RWPE1 (cell line): Measurements from ENCODE around the gene LTF.

Source experiments
- CTCF ChIA-PET: fragments of 350-600 bp; sonication (Branson Sonifier 250); formaldehyde crosslinking; extraction: SDS; loops from one replicate; lab custom pipeline; 2021; lab: Yijun Ruan, JAX
- POLR2A ChIA-PET: fragments of 400-600 bp; formaldehyde crosslinking; extraction: SDS; loops from one replicate; lab custom pipeline; 2020; ENCODE audit warnings: antibody characterized with exemption; ENCODE audit not compliant: low non-redundant PET; lab: Yijun Ruan, JAX
- DNase-seq: peaks from one replicate; pipeline ENCODE4 v3.0.0; 2012; ENCODE audit warnings: low spot score
- H3K27ac ChIP-seq: fragments of 450-650 bp; 2 replicates; pipeline ENCODE4 v1.5.1; 2017
- CTCF ChIP-seq: fragments of 450-650 bp; conservative IDR thresholded peaks from 2 replicates; pipeline ENCODE4 v1.5.1; 2017; ENCODE audit warnings: low read depth, mild to moderate bottlenecking

The LTF gene

GRCh38 chr3:46464326-46465195 lies at the start of gene LTF:
TSS of gene LTF (minus strand) at chr3:46464905. CDS start at chr3:46464867, 38 bp downstream.
- DNase-seq, result no peak
- no peak for TF ChIP-seq CTCF
- POLR2A ChIA-PET, result no interaction called here
- CTCF ChIA-PET, result no interaction called here
- no peak within 1 kb of the TSS for H3K27ac ChIP-seq

- TF ChIP-seq CTCF, result no peak
- POLR2A ChIA-PET, result no interaction called here
- DNase-seq, result no peak
- no peak overlapping the region for H3K27ac ChIP-seq
- CTCF ChIA-PET, result no interaction called here
Observed at GRCh38 chr3:46512191-46512749, 47.6 kb upstream of the LTF start.

- ChIA-PET POLR2A (no interaction called here), CTCF (no interaction called here)
- H3K27ac ChIP-seq, result no peak overlapping the region
- DNase-seq, result no peak
- no peak for TF ChIP-seq CTCF
Observed at GRCh38 chr3:46509661-46510187, 45.0 kb upstream of the LTF start.

GRCh38 chr3:46508850-46509591 lies 44.3 kb upstream of the LTF start:
- TF ChIP-seq CTCF, result no peak
- POLR2A ChIA-PET, result no interaction called here
- CTCF ChIA-PET, result no interaction called here
- no peak overlapping the region for H3K27ac ChIP-seq
- DNase-seq, result no peak

- CTCF ChIA-PET, result no interaction called here
- no peak for DNase-seq
- TF ChIP-seq CTCF, result no peak
- POLR2A ChIA-PET, result no interaction called here
- no peak overlapping the region for H3K27ac ChIP-seq
Observed at GRCh38 chr3:46506526-46506925, 41.8 kb upstream of the LTF start.

GRCh38 chr3:46505953-46506352 lies 41.2 kb upstream of the LTF start:
- no peak for TF ChIP-seq CTCF
- no peak for DNase-seq
- POLR2A ChIA-PET, result no interaction called here
- no peak overlapping the region for H3K27ac ChIP-seq
- CTCF ChIA-PET, result no interaction called here
